ENCODE results near the gene NBR1. TPM values are rescaled to one million over a fixed set of nuclear protein-coding genes. Genes with fewer than 3 reads are reported as not detected.

NBR1 gene
- total RNA-seq, 1 experiment from 2014 or later: 60.8 TPM

- TF ChIP-seq ZBTB33 (IDR thresholded peaks at IDR 0.05; ENCODE audit: extremely low read depth, insufficient replicate concordance, low read length) (no peak), POLR2A (IDR thresholded peaks at IDR 0.05; ENCODE audit: borderline replicate concordance, extremely low read depth, insufficient read depth, insufficient read length) (no peak), FOSL1 (IDR thresholded peaks at IDR 0.05; ENCODE audit: low read depth) (no peak), SIN3A (IDR thresholded peaks at IDR 0.05; ENCODE audit: low read depth) (no peak)
These were observed 27.8 kb upstream of the NBR1 start (continued) for GRCh38 chr17:43143201-43143600.

- no peaks in the 10 kb centered on the region for H3K36me3 ChIP-seq (ENCODE audit: control insufficient read depth in 1 of 2, insufficient read depth in 2 of 2, low read length in 2 of 2)
- CTCF ChIA-PET: no interaction called here
- intact Hi-C loops (cut with micrococcal nuclease): no loop called here
- no peak overlapping the region for H3K4me2 ChIP-seq (ENCODE audit: low read length)
- H3K9me3 ChIP-seq (ENCODE audit: control insufficient read depth in 1 of 2, insufficient read depth in 1 of 2, low read depth in 1 of 2, low read length in 2 of 2): no peaks in the 10 kb centered on the region
- no peaks in the 10 kb centered on the region for H4K20me1 ChIP-seq (ENCODE audit: insufficient read depth)
- H2AFZ ChIP-seq (ENCODE audit: low read depth, low read length, poor library complexity, severe bottlenecking): no peak overlapping the region
- H3K4me1 ChIP-seq (ENCODE audit: control insufficient read depth in 1 of 2, insufficient read depth in 2 of 2, low read length in 2 of 2): no peaks in the 10 kb centered on the region
- no peaks in the 10 kb centered on the region for H3K27me3 ChIP-seq (ENCODE audit: insufficient read depth, low read length)
- RAD21 ChIA-PET (ENCODE audit: low non-redundant PET in 1 of 2, low total read pairs in 2 of 2, uncharacterized antibody in 2 of 2, unreplicated experiment in 2 of 2): interaction anchor here in 1 of 2 experiments (0.6 kb wide), 1 partner anchor 22 kb away, joined by 4 read pairs; no protein-coding TSS in a partner anchor
- BruUV-seq (replicated peaks): no TSS peak
- ATAC-seq (no peak), DNase-seq (ENCODE audit: low read depth, low spot score) (no peak)
- no peaks in the 10 kb centered on the region for H3K9me2 ChIP-seq (ENCODE audit: insufficient read depth)
- no peak overlapping the region for H3K27ac ChIP-seq (ENCODE audit: low read depth, low read length)
- no peak overlapping the region for H3K4me3 ChIP-seq (replicated peaks in 1 of 2; ENCODE audit: low read depth in 1 of 2, low read length in 2 of 2)
- H3K79me2 ChIP-seq (ENCODE audit: insufficient read depth, low read length): no peaks in the 10 kb centered on the region
- H3K9ac ChIP-seq (ENCODE audit: low read length): no peak overlapping the region
- TF ChIP-seq EZH2phosphoT487 (IDR thresholded peaks at IDR 0.05; ENCODE audit: borderline replicate concordance): no peak
- no peak for TF ChIP-seq RAD21 (IDR thresholded peaks at IDR 0.05; ENCODE audit: low read depth)
- TF ChIP-seq ELF1 (IDR thresholded peaks at IDR 0.05; ENCODE audit: borderline replicate concordance, low read depth): no peak
- TF ChIP-seq ZFX (IDR thresholded peaks at IDR 0.05): no peak
- TF ChIP-seq SRF (IDR thresholded peaks at IDR 0.05; ENCODE audit: low read depth): no peak
- no peak for TF ChIP-seq ZNF274 (IDR thresholded peaks at IDR 0.05; ENCODE audit: low read depth, low read length)
- no peak for TF ChIP-seq MAX (IDR thresholded peaks at IDR 0.05)
- no peak for TF ChIP-seq CTCF (IDR thresholded peaks at IDR 0.05 in 2 of 3, conservative IDR thresholded peaks at IDR 0.05 in 1 of 3; ENCODE audit: borderline replicate concordance in 1 of 3, insufficient read depth in 1 of 3, low read depth in 2 of 3, low read length in 2 of 3)
- no peak for TF ChIP-seq TCF7L2 (IDR thresholded peaks at IDR 0.05; ENCODE audit: borderline replicate concordance, extremely low read depth, insufficient read depth, insufficient read length)
- TF ChIP-seq EGR1 (IDR thresholded peaks at IDR 0.05; ENCODE audit: low read depth): no peak
- no peak for TF ChIP-seq SIN3A (IDR thresholded peaks at IDR 0.05; ENCODE audit: low read depth)
- TF ChIP-seq YY1 (IDR thresholded peaks at IDR 0.05; ENCODE audit: extremely low read depth, insufficient replicate concordance, low read depth, low read length): no peak
- TF ChIP-seq ATF3 (IDR thresholded peaks at IDR 0.05): no peak
- TF ChIP-seq POLR2A (IDR thresholded peaks at IDR 0.05; ENCODE audit: borderline replicate concordance, extremely low read depth, insufficient read depth, insufficient read length): no peak
- TF ChIP-seq CEBPB (IDR thresholded peaks at IDR 0.05; ENCODE audit: low read depth): no peak
- TF ChIP-seq SP1 (IDR thresholded peaks at IDR 0.05; ENCODE audit: low read depth): no peak
- POLR2A ChIA-PET: no interaction called here
These were observed 24.4 kb upstream of the NBR1 start for GRCh38 chr17:43146649-43147048.
